Measurements from ENCODE around the gene RNF217.

Gene RNF217

DNA sequence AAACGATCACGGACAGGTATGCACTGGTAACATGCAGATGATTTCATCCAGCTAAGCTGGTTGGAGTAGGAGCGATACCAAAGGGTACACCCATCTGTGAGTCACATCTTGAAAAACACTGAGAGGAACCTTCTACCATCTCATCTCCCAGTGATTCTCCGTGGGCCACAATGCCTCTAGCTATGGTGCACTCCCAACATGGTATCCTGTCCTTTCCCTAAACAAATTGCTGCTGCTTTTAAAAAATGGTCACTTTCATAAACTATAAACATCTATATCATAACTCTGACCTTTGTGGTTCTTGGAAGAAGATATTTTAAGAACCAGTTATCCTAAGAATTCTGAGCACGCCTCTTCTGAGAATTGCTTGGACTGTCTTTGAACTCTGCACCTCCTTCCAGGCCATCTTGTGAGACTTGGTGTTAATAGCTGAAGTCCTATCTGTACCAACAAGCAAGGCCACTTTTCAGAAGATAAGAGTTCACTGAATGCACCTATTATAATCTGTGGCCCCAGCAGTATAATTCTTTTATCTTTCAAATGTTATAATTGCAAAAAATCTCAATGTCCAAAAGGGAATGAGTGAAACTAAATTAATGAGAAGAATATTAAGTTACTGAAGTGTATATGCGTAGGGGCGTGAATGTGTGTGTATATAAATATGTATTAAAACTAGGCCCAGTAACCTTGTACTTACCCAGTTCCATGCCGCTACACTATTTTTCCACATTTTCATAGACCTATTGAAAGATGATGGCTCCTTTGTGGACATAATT lies 120.9 kb downstream of the RNF217 start:
- Mint-ChIP-seq H3K9me3 (no peaks in the 10 kb centered on the region), H3K27me3 (ENCODE audit: low read depth) (peaks cover 8% of the 10 kb centered on the region), H3K36me3 (ENCODE audit: low read depth) (no peaks in the 10 kb centered on the region), H3K4me1 (ENCODE audit: low read depth) (peaks cover 5% of the 10 kb centered on the region), H3K27ac (no peak overlapping the region), H3K4me3 (no peak overlapping the region)
- DNase-seq (ENCODE audit: low spot score), result no peak

DNA sequence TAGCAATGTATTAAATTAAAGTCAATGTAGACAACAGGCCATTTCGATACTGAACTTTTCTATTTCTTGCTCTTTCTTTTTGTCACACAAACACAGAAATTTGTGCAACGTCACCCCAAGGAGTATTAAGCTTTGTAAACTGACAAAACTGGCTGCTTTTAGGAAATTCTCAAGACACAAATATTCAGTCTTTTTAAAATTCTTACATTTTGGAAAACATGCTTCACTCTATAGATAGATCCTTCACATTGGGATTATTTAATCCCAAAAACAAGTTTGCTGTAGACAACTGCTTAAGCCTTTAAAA lies 121.4 kb downstream of the RNF217 start:
- H3K4me1 Mint-ChIP-seq (ENCODE audit: low read depth), result peaks cover 5% of the 10 kb centered on the region
- no peak overlapping the region for H3K4me3 Mint-ChIP-seq
- peaks cover 8% of the 10 kb centered on the region for H3K27me3 Mint-ChIP-seq (ENCODE audit: low read depth)
- H3K27ac Mint-ChIP-seq, result no peak overlapping the region
- no peaks in the 10 kb centered on the region for H3K36me3 Mint-ChIP-seq (ENCODE audit: low read depth)
- DNase-seq (ENCODE audit: low spot score), result no peak
- no peaks in the 10 kb centered on the region for H3K9me3 Mint-ChIP-seq

DNA sequence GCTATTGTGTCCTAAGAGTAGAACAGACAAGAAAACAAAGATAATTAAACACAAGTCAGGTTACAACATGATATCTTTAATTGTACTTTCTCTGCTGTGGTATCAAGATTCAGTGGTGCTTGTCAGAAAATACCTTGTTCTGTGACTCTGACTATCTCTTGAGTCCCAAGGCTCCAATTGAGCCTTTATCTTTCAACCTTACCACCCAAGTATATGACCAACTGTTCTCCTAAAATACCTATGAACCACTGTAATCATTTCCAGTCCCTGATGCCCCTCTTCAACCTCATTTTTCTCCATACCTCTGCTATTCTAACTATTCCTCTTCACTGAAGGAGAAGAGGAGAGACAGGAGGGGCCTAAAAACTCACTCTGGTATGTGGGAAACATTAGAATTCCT lies 124.5 kb downstream of the RNF217 start:
- Mint-ChIP-seq H3K27ac (no peak overlapping the region), H3K9me3 (no peaks in the 10 kb centered on the region), H3K4me3 (no peak overlapping the region), H3K36me3 (ENCODE audit: low read depth) (no peaks in the 10 kb centered on the region), H3K27me3 (ENCODE audit: low read depth) (peaks cover 6% of the 10 kb centered on the region), H3K4me1 (ENCODE audit: low read depth) (peaks cover 5% of the 10 kb centered on the region)
- no peak for DNase-seq (ENCODE audit: low spot score)

DNA sequence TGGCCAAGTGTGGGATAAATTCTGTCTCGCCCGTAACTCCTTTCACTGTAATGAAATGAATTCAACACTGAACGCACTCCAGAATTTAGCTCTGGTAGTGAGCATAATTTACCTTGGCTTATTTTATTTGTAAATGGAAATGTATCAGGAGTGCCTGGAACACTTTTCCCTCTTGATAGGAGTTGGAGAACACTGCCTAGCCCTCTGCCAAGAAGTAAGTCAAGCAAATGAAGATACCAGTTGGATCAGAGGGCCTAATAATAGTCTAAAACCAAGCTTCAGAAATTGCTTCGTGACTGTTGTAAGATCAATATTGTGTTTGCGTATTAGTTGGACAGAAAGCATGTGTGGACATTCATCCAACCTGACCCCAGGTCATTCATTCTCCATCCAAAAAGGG lies 126.7 kb downstream of the RNF217 start:
- DNase-seq (ENCODE audit: low spot score), result no peak
- H3K27me3 Mint-ChIP-seq (ENCODE audit: low read depth), result peaks cover 6% of the 10 kb centered on the region
- H3K36me3 Mint-ChIP-seq (ENCODE audit: low read depth), result no peaks in the 10 kb centered on the region
- no peak overlapping the region for H3K27ac Mint-ChIP-seq
- H3K9me3 Mint-ChIP-seq, result no peaks in the 10 kb centered on the region
- no peaks in the 10 kb centered on the region for H3K4me1 Mint-ChIP-seq (ENCODE audit: low read depth)
- no peak overlapping the region for H3K4me3 Mint-ChIP-seq

DNA sequence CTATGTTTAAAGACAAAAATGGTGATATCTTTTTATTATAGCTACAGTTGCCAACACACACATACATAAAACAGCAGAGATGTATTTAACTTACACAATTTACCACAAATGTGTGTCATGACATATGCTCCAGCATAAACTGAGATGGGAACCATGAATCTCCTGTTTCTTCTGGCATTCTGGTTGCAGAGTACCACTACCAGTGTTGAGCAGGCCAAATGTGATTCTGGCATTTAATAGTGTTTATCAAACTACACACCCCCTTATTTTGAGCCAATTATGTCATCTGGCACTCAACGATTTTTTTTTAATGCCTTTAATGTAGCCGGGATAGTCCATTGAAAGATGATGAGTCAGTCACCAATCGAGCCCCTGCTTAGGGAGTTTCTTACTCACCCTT lies 132.3 kb downstream of the RNF217 start:
- H3K9me3 Mint-ChIP-seq, result no peaks in the 10 kb centered on the region
- no peak for DNase-seq (ENCODE audit: low spot score)
- H3K27me3 Mint-ChIP-seq (ENCODE audit: low read depth), result peaks cover 21% of the 10 kb centered on the region
- H3K36me3 Mint-ChIP-seq (ENCODE audit: low read depth), result no peaks in the 10 kb centered on the region
- no peaks in the 10 kb centered on the region for H3K4me1 Mint-ChIP-seq (ENCODE audit: low read depth)
- no peak overlapping the region for H3K4me3 Mint-ChIP-seq
- H3K27ac Mint-ChIP-seq, result no peak overlapping the region

DNA sequence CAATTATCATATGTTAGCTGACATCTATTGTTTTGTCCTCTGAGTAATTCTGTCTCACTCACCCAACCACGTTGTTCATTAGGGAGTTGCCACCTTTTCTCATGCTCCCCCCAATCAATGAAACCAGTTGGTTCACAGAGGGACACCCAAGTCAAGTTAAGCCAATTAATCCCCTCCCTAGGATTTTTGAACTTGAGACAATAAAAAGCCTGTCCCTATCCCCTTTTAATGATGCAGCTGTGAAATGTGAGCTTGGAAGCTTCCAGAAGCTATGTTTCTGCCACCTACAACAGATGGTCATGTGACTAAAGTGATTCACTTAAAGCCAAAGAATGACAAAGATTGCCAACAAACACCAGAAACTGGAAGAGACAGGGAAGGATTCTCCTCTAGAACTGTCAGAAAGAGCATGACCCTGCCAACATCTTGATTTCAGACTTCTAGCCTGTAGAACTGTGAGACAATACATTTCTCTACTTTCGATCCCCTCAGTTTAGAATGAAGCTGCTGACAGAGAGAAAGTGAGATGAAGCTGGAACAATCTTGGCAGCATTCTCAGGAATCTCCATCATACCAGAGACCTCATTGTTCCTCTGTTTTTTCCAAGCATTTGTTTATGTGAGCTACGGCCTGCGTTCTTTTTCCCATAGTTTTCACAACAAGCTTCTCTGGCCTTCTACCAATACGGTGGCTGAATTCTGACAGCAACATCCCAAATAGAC lies 133.5 kb downstream of the RNF217 start:
- Mint-ChIP-seq H3K9me3 (no peaks in the 10 kb centered on the region), H3K27ac (no peak overlapping the region), H3K4me3 (no peak overlapping the region), H3K27me3 (ENCODE audit: low read depth) (peaks cover 29% of the 10 kb centered on the region), H3K36me3 (ENCODE audit: low read depth) (no peaks in the 10 kb centered on the region), H3K4me1 (ENCODE audit: low read depth) (peaks cover 4% of the 10 kb centered on the region)
- DNase-seq (ENCODE audit: low spot score), result no peak

DNA sequence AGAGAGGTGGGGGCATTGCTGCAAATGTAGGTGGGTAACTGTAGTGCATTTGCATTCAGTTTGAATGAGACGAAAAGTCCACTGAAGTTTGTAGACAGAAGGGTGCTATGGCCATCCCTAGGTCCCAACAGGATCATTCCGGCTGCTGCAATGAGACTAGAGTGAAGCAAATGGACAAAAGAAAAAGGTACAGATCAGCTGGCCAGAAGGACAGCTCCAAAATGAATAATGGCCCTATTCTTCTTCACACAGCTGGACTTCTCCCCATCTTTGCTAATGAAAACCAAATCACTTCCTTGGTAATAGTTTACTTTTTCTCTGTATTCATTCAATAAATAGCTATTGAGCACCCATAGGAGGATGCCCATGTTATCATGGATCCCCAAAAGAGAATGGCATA lies 134.9 kb downstream of the RNF217 start:
- Mint-ChIP-seq H3K4me1 (ENCODE audit: low read depth) (peaks cover 4% of the 10 kb centered on the region), H3K9me3 (no peaks in the 10 kb centered on the region), H3K27ac (no peak overlapping the region)

DNA sequence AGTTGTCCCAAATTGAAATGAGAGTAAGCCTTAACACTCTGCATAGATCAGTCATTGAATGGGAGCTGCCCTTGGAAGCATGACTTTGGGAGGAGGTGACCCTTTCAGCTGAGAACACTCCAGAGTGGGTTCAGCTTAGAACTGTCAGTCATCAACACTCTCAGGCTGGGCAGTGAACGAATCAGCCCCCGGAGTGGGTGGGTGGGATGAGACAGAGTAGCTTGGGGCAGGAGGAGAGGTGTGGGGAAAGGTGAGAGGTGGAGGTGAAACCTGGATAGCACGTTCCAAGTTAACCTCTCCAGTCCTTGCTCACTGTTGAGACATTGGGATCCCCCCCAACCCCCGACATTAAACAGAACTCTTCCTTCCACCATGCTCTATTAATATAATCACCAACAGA lies 136.0 kb downstream of the RNF217 start:
- no peaks in the 10 kb centered on the region for H3K36me3 Mint-ChIP-seq (ENCODE audit: low read depth)
- no peaks in the 10 kb centered on the region for H3K9me3 Mint-ChIP-seq
- H3K4me1 Mint-ChIP-seq (ENCODE audit: low read depth), result peaks cover 4% of the 10 kb centered on the region
- no peak for DNase-seq (ENCODE audit: low spot score)
- H3K4me3 Mint-ChIP-seq, result no peak overlapping the region
- H3K27ac Mint-ChIP-seq, result no peak overlapping the region
- peaks cover 31% of the 10 kb centered on the region for H3K27me3 Mint-ChIP-seq (ENCODE audit: low read depth)

More for the DNA sequence above, 134.9 kb downstream of the RNF217 start:
- peaks cover 31% of the 10 kb centered on the region for H3K27me3 Mint-ChIP-seq (ENCODE audit: low read depth)
- no peaks in the 10 kb centered on the region for H3K36me3 Mint-ChIP-seq (ENCODE audit: low read depth)
- no peak for DNase-seq (ENCODE audit: low spot score)
- H3K4me3 Mint-ChIP-seq, result no peak overlapping the region

DNA sequence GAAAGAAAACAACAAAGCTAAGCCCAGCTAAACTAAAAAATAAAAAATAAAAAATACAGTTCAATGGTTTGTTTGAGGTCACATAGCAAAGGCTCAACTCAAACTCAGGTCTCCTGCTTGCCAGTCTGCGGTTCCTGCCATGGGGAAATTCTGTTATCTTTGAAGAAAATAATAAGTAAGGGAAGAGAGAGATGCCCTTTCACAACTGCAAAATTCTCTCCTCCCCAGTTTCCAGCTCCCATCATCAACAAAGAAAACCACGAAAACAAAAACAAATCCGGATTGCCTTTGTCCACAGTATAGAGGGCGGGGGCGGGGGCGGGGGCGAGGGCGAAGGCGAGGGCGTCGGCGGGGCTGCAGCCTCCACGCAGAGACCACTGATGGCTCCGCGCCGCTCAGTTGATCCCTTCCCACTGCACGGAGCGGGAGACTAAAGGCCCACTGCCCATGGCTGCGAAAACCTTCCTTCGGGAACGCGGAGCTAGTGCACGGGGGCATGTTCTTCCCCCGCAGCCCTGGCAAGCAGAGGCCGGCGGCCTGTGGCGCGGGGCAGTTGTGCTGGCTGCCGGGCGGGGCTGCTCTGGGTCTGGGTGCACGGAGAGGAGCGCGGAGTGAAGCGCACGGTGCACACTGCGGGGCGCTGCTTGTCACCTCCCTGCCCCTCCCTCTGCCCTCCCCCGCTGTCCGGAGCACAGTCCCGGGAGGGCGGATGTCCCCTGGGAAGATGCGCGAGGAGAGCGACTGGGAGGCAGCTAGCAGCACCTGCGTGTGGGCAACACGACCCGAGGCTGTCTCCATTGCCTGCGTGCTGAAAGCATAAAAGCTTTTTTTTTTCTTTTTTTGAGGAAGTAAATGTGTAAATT lies 137.2 kb downstream of the RNF217 start:
- H3K27ac Mint-ChIP-seq, result no peak overlapping the region
- H3K4me3 Mint-ChIP-seq, result peak overlapping the region; percentile 56
- DNase-seq (ENCODE audit: low spot score), result no peak
- H3K9me3 Mint-ChIP-seq, result no peaks in the 10 kb centered on the region
- peaks cover 4% of the 10 kb centered on the region for H3K4me1 Mint-ChIP-seq (ENCODE audit: low read depth)
- H3K27me3 Mint-ChIP-seq (ENCODE audit: low read depth), result peaks cover 31% of the 10 kb centered on the region
- no peaks in the 10 kb centered on the region for H3K36me3 Mint-ChIP-seq (ENCODE audit: low read depth)

DNA sequence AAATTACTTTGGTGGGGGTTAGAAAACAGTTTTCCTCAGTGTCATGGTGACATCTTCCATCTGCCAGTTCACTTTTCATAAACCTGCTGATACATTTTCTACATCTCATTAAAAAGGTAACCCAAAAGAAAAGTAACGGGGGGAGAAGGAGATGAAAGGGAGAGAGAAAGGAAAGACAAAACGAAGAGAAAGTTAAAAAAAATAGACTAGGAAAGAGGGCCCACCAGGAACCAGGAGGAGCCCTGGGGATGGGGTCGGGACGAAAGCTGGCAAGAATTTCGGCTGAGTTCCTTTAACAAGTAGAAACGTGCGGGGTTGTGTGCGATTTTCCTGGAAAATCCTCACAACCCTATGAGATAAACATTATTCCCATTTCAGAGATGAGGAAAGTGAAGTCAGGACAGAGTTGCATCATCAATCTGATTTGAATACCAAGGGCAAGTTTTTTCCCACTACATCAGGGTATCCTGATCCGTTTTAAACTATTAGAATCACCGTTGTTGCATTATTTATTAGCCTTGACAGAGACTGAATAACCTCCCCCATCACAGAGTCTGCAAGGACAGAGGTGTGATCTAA lies 137.9 kb downstream of the RNF217 start:
- H3K27me3 Mint-ChIP-seq (ENCODE audit: low read depth), result peaks cover 31% of the 10 kb centered on the region
- H3K9me3 Mint-ChIP-seq, result no peaks in the 10 kb centered on the region
- DNase-seq (ENCODE audit: low spot score), result no peak
- no peaks in the 10 kb centered on the region for H3K36me3 Mint-ChIP-seq (ENCODE audit: low read depth)
- H3K4me3 Mint-ChIP-seq, result peak overlapping the region; percentile 56
- no peak overlapping the region for H3K27ac Mint-ChIP-seq
- peaks cover 4% of the 10 kb centered on the region for H3K4me1 Mint-ChIP-seq (ENCODE audit: low read depth)

DNA sequence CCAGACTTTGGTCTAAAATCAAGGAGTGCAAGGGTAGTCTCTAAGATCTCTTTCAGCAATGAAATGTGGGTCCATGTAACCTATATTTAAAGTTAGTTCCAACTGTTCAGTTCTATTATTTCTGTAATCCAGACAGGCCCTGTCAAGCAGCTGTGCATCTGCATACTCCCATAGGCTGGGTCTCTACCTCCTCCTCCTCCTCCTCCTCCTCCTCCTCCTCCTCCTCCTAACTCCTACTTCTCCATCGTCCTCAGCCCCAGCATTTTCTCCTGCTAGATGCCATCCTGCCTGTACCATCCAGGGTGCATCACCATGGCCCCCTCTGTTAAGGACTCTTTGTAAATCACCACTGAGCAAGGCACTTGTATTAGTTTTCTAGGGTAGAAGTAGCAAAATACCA lies 138.9 kb downstream of the RNF217 start:
- Mint-ChIP-seq H3K4me3 (no peak overlapping the region), H3K4me1 (ENCODE audit: low read depth) (peaks cover 4% of the 10 kb centered on the region), H3K9me3 (no peaks in the 10 kb centered on the region), H3K27me3 (ENCODE audit: low read depth) (peaks cover 31% of the 10 kb centered on the region), H3K27ac (no peak overlapping the region), H3K36me3 (ENCODE audit: low read depth) (no peaks in the 10 kb centered on the region)
- no peak for DNase-seq (ENCODE audit: low spot score)

DNA sequence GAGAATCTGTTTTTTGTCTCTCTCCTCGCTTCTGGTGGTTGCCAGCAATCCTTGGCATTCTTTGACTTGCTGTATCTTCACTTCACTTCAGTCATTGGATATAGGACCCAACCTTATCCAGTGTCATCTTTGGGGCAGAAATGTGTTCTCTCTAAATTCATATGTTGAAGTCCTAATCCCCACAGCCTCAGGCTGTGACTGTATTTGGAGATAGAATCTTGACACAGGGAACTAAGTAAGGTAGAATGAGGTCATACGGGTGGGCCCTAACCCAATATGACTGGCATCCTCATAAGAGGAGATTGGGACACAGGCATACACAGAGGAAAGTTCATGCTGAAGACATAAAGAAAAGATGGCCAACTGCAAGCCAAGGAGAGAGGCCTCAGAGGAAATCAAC lies 139.4 kb downstream of the RNF217 start:
- no peak for DNase-seq (ENCODE audit: low spot score)
- Mint-ChIP-seq H3K36me3 (ENCODE audit: low read depth) (no peaks in the 10 kb centered on the region), H3K9me3 (no peaks in the 10 kb centered on the region), H3K27ac (no peak overlapping the region), H3K27me3 (ENCODE audit: low read depth) (peaks cover 30% of the 10 kb centered on the region), H3K4me1 (ENCODE audit: low read depth) (peaks cover 4% of the 10 kb centered on the region), H3K4me3 (no peak overlapping the region)

DNA sequence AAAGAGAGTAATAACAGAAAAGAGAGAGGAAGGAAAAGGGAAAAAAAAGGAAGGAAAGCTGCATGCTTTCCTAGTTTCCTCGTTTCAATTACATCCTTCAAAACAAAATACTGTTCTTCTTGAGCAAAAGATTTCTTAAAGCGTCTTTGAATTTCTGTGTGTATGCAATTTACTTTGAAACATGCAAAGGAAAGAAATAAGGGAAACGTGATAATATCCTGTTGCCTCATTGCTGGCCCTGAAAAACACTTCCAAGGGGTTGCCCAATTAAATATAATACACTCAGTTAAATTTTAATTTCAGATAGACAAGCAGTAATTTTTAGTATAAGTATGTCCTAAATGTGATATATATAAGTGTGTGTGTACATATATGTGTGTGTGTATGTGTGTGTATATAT lies 140.2 kb downstream of the RNF217 start:
- no peak for DNase-seq (ENCODE audit: low spot score)
- peaks cover 4% of the 10 kb centered on the region for H3K4me1 Mint-ChIP-seq (ENCODE audit: low read depth)
- no peaks in the 10 kb centered on the region for H3K36me3 Mint-ChIP-seq (ENCODE audit: low read depth)
- H3K4me3 Mint-ChIP-seq, result no peak overlapping the region
- no peak overlapping the region for H3K27ac Mint-ChIP-seq
- peaks cover 25% of the 10 kb centered on the region for H3K27me3 Mint-ChIP-seq (ENCODE audit: low read depth)
- no peaks in the 10 kb centered on the region for H3K9me3 Mint-ChIP-seq

DNA sequence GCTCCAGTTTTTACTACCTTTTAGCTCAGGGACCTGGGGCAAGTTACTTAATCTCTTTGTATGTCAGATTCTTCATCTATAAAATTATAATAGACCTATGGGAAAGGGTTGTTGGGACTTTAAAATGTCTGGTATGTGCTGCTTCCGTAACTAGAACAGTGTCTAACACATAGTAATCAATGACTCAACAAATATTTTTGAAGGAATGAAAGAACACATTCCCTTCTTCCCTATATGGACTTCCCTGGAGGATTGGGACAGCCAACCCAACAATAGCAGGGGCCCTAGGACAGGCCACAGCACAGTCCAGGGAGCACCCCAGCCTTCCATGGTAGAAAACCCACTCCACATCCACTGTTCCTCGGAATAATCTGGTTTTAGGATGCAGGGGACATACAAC lies 140.7 kb downstream of the RNF217 start:
- H3K4me3 Mint-ChIP-seq, result no peak overlapping the region
- no peak for DNase-seq (ENCODE audit: low spot score)
- no peaks in the 10 kb centered on the region for H3K9me3 Mint-ChIP-seq
- H3K27me3 Mint-ChIP-seq (ENCODE audit: low read depth), result peaks cover 21% of the 10 kb centered on the region
- H3K36me3 Mint-ChIP-seq (ENCODE audit: low read depth), result no peaks in the 10 kb centered on the region
- no peak overlapping the region for H3K27ac Mint-ChIP-seq
- peaks cover 4% of the 10 kb centered on the region for H3K4me1 Mint-ChIP-seq (ENCODE audit: low read depth)
